GM12875 (cell line): Measurements from ENCODE around the gene DGKB.
"Not testable (repeated sequence)": the region's sequence is repeated elsewhere in the genome, so short reads cannot be mapped to it uniquely, and the experiment has no call there.

Source experiments
- H3K4me3 ChIP-seq: one replicate; pipeline ENCODE4 v1.5.1; 2011; ENCODE audit warnings: low read depth, low read length, control low read depth
- TF ChIP-seq, protein P1 (sequence below): IDR thresholded peaks from 2 replicates; pipeline ENCODE4 v1.5.1; 2011; ENCODE audit warnings: low read depth, mild to moderate bottlenecking, control low read depth, inconsistent platforms, low read length, moderate library complexity, borderline replicate concordance; ENCODE audit not compliant: insufficient read depth

The DGKB gene

GRCh38 chr7:14294637-14295036 lies 607.9 kb downstream of the DGKB start:
- TF ChIP-seq, protein P1, sequence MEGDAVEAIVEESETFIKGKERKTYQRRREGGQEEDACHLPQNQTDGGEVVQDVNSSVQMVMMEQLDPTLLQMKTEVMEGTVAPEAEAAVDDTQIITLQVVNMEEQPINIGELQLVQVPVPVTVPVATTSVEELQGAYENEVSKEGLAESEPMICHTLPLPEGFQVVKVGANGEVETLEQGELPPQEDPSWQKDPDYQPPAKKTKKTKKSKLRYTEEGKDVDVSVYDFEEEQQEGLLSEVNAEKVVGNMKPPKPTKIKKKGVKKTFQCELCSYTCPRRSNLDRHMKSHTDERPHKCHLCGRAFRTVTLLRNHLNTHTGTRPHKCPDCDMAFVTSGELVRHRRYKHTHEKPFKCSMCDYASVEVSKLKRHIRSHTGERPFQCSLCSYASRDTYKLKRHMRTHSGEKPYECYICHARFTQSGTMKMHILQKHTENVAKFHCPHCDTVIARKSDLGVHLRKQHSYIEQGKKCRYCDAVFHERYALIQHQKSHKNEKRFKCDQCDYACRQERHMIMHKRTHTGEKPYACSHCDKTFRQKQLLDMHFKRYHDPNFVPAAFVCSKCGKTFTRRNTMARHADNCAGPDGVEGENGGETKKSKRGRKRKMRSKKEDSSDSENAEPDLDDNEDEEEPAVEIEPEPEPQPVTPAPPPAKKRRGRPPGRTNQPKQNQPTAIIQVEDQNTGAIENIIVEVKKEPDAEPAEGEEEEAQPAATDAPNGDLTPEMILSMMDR, result no peak
- no peak overlapping the region for H3K4me3 ChIP-seq

- no peak overlapping the region for H3K4me3 ChIP-seq
- TF ChIP-seq, protein P1, result no peak
These were observed 609.1 kb downstream of the DGKB start for GRCh38 chr7:14293434-14293833.

GRCh38 chr7:14292737-14293136 lies 609.8 kb downstream of the DGKB start:
- TF ChIP-seq, protein P1, result no peak
- H3K4me3 ChIP-seq, result no peak overlapping the region

- H3K4me3 ChIP-seq, result no peak overlapping the region
- TF ChIP-seq, protein P1, result no peak
These were observed 612.6 kb downstream of the DGKB start for GRCh38 chr7:14289957-14290356.

DNA sequence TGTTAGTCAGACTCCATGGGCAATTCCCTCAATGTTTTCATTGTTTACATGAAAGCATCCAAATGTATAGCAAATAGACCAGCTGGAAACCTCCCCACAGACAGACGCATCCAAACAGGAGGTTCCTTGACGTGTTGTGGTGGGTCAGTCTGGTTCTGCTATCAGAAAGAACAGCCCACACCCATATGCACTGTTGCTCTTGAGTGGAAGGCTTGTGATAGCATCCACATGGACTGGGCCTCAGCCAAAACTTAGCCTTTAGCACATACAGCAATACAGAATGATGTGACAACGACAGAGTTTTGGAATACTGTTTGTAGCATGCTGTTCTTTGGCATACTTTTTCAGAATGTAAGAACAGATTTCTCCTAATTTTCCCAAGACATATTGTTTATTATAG lies 613.9 kb downstream of the DGKB start:
- TF ChIP-seq, protein P1, result no peak
- H3K4me3 ChIP-seq, result no peak overlapping the region

GRCh38 chr7:14287398-14287797 lies 615.2 kb downstream of the DGKB start:
- H3K4me3 ChIP-seq, result no peak overlapping the region
- TF ChIP-seq, protein P1, result no peak

- TF ChIP-seq, protein P1, result no peak
These were observed 616.5 kb downstream of the DGKB start for GRCh38 chr7:14286036-14286435.

GRCh38 chr7:14279065-14279871 lies 623.3 kb downstream of the DGKB start:
- H3K4me3 ChIP-seq, result not testable (repeated sequence)

More at GRCh38 chr7:14286036-14286435, 616.5 kb downstream of the DGKB start:
- H3K4me3 ChIP-seq, result no peak overlapping the region
